ENCODE data around the gene SENP8.

Gene SENP8

GRCh38 chr15:72105111-72105510 is 13.1 kb upstream of the SENP8 start:
- Histone ChIP-seq H3K4me3 (replicated peaks; ENCODE audit: low read depth, low read length) (no peak overlapping the region), H3K36me3 (ENCODE audit: control insufficient read depth, insufficient read depth, low read length) (no peaks in the 10 kb centered on the region), H3K27me3 (replicated peaks; ENCODE audit: control insufficient read depth, insufficient read depth, low read length) (no peaks in the 10 kb centered on the region)
- DNase-seq (ENCODE audit: extremely low read depth, insufficient read length) = no peak
- TF ChIP-seq CTCF (IDR thresholded peaks at IDR 0.05; ENCODE audit: insufficient read depth, low read length, poor library complexity, severe bottlenecking) = no peak

- no peak overlapping the region for H3K4me3 ChIP-seq (replicated peaks; ENCODE audit: low read depth, low read length)
- no peak for DNase-seq (ENCODE audit: extremely low read depth, insufficient read length)
- H3K27me3 ChIP-seq (replicated peaks; ENCODE audit: control insufficient read depth, insufficient read depth, low read length) = no peaks in the 10 kb centered on the region
- H3K36me3 ChIP-seq (ENCODE audit: control insufficient read depth, insufficient read depth, low read length) = no peaks in the 10 kb centered on the region
- no peak for TF ChIP-seq CTCF (IDR thresholded peaks at IDR 0.05; ENCODE audit: insufficient read depth, low read length, poor library complexity, severe bottlenecking)
Observed at GRCh38 chr15:72106068-72106467, 12.1 kb upstream of the SENP8 start.

- no peaks in the 10 kb centered on the region for H3K36me3 ChIP-seq (ENCODE audit: control insufficient read depth, insufficient read depth, low read length)
- H3K4me3 ChIP-seq (replicated peaks; ENCODE audit: low read depth, low read length) = no peak overlapping the region
- no peak for TF ChIP-seq CTCF (IDR thresholded peaks at IDR 0.05; ENCODE audit: insufficient read depth, low read length, poor library complexity, severe bottlenecking)
- H3K27me3 ChIP-seq (replicated peaks; ENCODE audit: control insufficient read depth, insufficient read depth, low read length) = no peaks in the 10 kb centered on the region
- no peak for DNase-seq (ENCODE audit: extremely low read depth, insufficient read length)
Observed at GRCh38 chr15:72110355-72110754, 7.8 kb upstream of the SENP8 start.

- no peak overlapping the region for H3K4me3 ChIP-seq (replicated peaks; ENCODE audit: low read depth, low read length)
- no peak for TF ChIP-seq CTCF (IDR thresholded peaks at IDR 0.05; ENCODE audit: insufficient read depth, low read length, poor library complexity, severe bottlenecking)
- DNase-seq (ENCODE audit: extremely low read depth, insufficient read length) = no peak
Observed at GRCh38 chr15:72112116-72112515, 6.1 kb upstream of the SENP8 start.

GRCh38 chr15:72112805-72113204 is 5.4 kb upstream of the SENP8 start:
- no peak for TF ChIP-seq CTCF (IDR thresholded peaks at IDR 0.05; ENCODE audit: insufficient read depth, low read length, poor library complexity, severe bottlenecking)
- H3K4me3 ChIP-seq (replicated peaks; ENCODE audit: low read depth, low read length) = no peak overlapping the region
- no peaks in the 10 kb centered on the region for H3K36me3 ChIP-seq (ENCODE audit: control insufficient read depth, insufficient read depth, low read length)
- no peaks in the 10 kb centered on the region for H3K27me3 ChIP-seq (replicated peaks; ENCODE audit: control insufficient read depth, insufficient read depth, low read length)
- DNase-seq (ENCODE audit: extremely low read depth, insufficient read length) = no peak

More at GRCh38 chr15:72112116-72112515, 6.1 kb upstream of the SENP8 start:
- H3K27me3 ChIP-seq (replicated peaks; ENCODE audit: control insufficient read depth, insufficient read depth, low read length) = no peaks in the 10 kb centered on the region
- H3K36me3 ChIP-seq (ENCODE audit: control insufficient read depth, insufficient read depth, low read length) = no peaks in the 10 kb centered on the region

GRCh38 chr15:72113347-72114031 is 4.7 kb upstream of the SENP8 start:
- no peak for DNase-seq (ENCODE audit: extremely low read depth, insufficient read length)
- no peak overlapping the region for H3K4me3 ChIP-seq (replicated peaks; ENCODE audit: low read depth, low read length)
- TF ChIP-seq CTCF (IDR thresholded peaks at IDR 0.05; ENCODE audit: insufficient read depth, low read length, poor library complexity, severe bottlenecking) = no peak
- no peaks in the 10 kb centered on the region for H3K27me3 ChIP-seq (replicated peaks; ENCODE audit: control insufficient read depth, insufficient read depth, low read length)
- no peaks in the 10 kb centered on the region for H3K36me3 ChIP-seq (ENCODE audit: control insufficient read depth, insufficient read depth, low read length)

All from GM06990 (cell line).